K562 (cell line): ENCODE data around the gene PQBP1. TPM values are rescaled to one million over a fixed set of nuclear protein-coding genes. Genes with fewer than 3 reads are reported as not detected.

Experiments
- ATAC-seq: fragments of 200-7000 bp; cut with Tn5 transposase; 3 replicates; pipeline ENCODE4 v1.9.1; 2020; ENCODE audit warnings: moderate library complexity
- BruUV-seq: library from RNA; stranded (reverse); fragments of 400-500 nt; replicated peaks from 2 replicates; lab custom pipeline; 2021; lab: Mats Ljungman, UMichigan
- CTCF ChIA-PET: fragments of 300-600 bp; formaldehyde crosslinking; extraction: SDS; loops from one replicate; lab custom pipeline; 2021; ENCODE audit warnings: low intra/inter-chr PET ratio; lab: Yijun Ruan, JAX
- POLR2A ChIA-PET: fragments of 300-600, 350-650 bp; sonication (Branson Sonifier 250); formaldehyde crosslinking; extraction: SDS; loops from one replicate; lab custom pipeline; 2021; ENCODE audit warnings: antibody characterized with exemption, inconsistent platforms; lab: Yijun Ruan, JAX
- DNase-seq, 4 experiments: peaks; one replicate each; pipeline versions ENCODE4 v3.0.0 to v3.0.0-alpha.2; 2011 to 2018; ENCODE audit warnings: low spot score in 3 of 4, mixed read lengths in 3 of 4; ENCODE audit errors: extremely low read depth in 1 of 4
- FAIRE-seq: peaks from 2 replicates; lab custom pipeline; 2011; peaks lifted over from hg19 to GRCh38; lab: Jason Lieb, UNC
- H2AFZ ChIP-seq: 2 replicates; pipeline ENCODE4 v1.6.0; 2011; ENCODE audit warnings: low read depth, low read length, control low read depth, inconsistent platforms
- H3K27ac ChIP-seq: fragments of 200-600 bp; 3 replicates; pipeline ENCODE4 v1.8.0; 2011; ENCODE audit warnings: low read depth, mild to moderate bottlenecking, control low read depth, inconsistent platforms, low read length, moderate library complexity, mixed read lengths; ENCODE audit errors: extremely low read depth
- H3K27me3 ChIP-seq, 2 experiments: fragments of 300-600 bp in 1 of 2; 2 replicates in 1 of 2; 3 replicates in 1 of 2; pipeline versions ENCODE4 v1.6.0 to v1.8.0; 2011; ENCODE audit warnings: inconsistent platforms in 2 of 2, low read length in 2 of 2, mild to moderate bottlenecking in 1 of 2, mixed read lengths in 1 of 2, moderate library complexity in 1 of 2; ENCODE audit not compliant: control insufficient read depth in 2 of 2, insufficient read depth in 2 of 2
- H3K36me3 ChIP-seq: fragments of 300-600 bp; 3 replicates; pipeline ENCODE4 v1.8.0; 2011; ENCODE audit warnings: mild to moderate bottlenecking, low read length, inconsistent platforms; ENCODE audit not compliant: control insufficient read depth, insufficient read depth
- H3K4me1 ChIP-seq, 2 experiments: fragments of 200-600 bp in 1 of 2; replicated peaks in 1 of 2; 2 replicates in 1 of 2; 3 replicates in 1 of 2; pipeline versions ENCODE4 v1.5.1 to v1.8.0; 2011; ENCODE audit warnings: inconsistent platforms in 2 of 2, low read length in 2 of 2, mild to moderate bottlenecking in 1 of 2, mixed read lengths in 1 of 2, moderate library complexity in 1 of 2; ENCODE audit not compliant: control insufficient read depth in 2 of 2, insufficient read depth in 2 of 2
- H3K4me2 ChIP-seq: 2 replicates; pipeline ENCODE4 v1.6.1; 2011; ENCODE audit warnings: low read length, control low read depth, inconsistent platforms, mixed read lengths; ENCODE audit not compliant: insufficient read depth
- H3K4me3 ChIP-seq: fragments of 200-600 bp; sonication (generic), shearing (Covaris generic); 2 replicates; pipeline ENCODE4 v1.5.1; 2016; ENCODE audit warnings: control low read depth, inconsistent platforms
- H3K79me2 ChIP-seq: fragments of 200-600 bp; 3 replicates; pipeline ENCODE4 v1.8.0; 2011; ENCODE audit warnings: low read length, inconsistent platforms; ENCODE audit not compliant: control insufficient read depth, insufficient read depth
- H3K9ac ChIP-seq, 2 experiments: 2 replicates each; pipeline versions ENCODE4 v1.6.0 to v1.6.1; 2011; ENCODE audit warnings: low read depth in 2 of 2, low read length in 2 of 2, control low read depth in 1 of 2, inconsistent platforms in 1 of 2, mild to moderate bottlenecking in 1 of 2, mixed read lengths in 1 of 2; ENCODE audit not compliant: insufficient read depth in 1 of 2
- H3K9me1 ChIP-seq: one replicate; pipeline ENCODE4 v1.6.0; 2011; ENCODE audit warnings: inconsistent platforms, mild to moderate bottlenecking, low read length, moderate library complexity; ENCODE audit not compliant: control insufficient read depth, insufficient read depth
- H3K9me3 ChIP-seq: replicated peaks from 2 replicates; pipeline ENCODE4 v1.5.1; 2011; ENCODE audit warnings: low read depth, low read length, inconsistent platforms; ENCODE audit not compliant: control insufficient read depth, insufficient read depth
- H4K20me1 ChIP-seq: replicated peaks from 2 replicates; pipeline ENCODE4 v1.6.1; 2011; ENCODE audit warnings: low read length, inconsistent platforms, mixed read lengths; ENCODE audit not compliant: control insufficient read depth, insufficient read depth
- IFI16 ChIP-seq: fragments of 250-450 bp; sonication (Bioruptor Pico); IDR thresholded peaks from 2 replicates; pipeline ENCODE4 v2.1.2; 2022; ENCODE audit warnings: mild to moderate bottlenecking, inconsistent platforms
- MTF1 ChIP-seq: fragments of 250-450 bp; sonication (Bioruptor Pico); IDR thresholded peaks from 2 replicates; pipeline ENCODE4 v1.9.0; 2021; ENCODE audit warnings: moderate library complexity, mild to moderate bottlenecking, inconsistent platforms, borderline replicate concordance
- RFX7 ChIP-seq: fragments of 250-450 bp; sonication (Bioruptor Pico); IDR thresholded peaks from 2 replicates; pipeline ENCODE4 v1.5.1; 2021; ENCODE audit warnings: mild to moderate bottlenecking
- SETDB1 ChIP-seq: IDR thresholded peaks from one replicate; pipeline ENCODE4 v1.6.1; 2012; ENCODE audit warnings: low read length, control low read depth, inconsistent platforms
- SNIP1 ChIP-seq: fragments of 450-650 bp; IDR thresholded peaks from 2 replicates; pipeline ENCODE4 v1.7.1; 2017; ENCODE audit warnings: low read depth, mild to moderate bottlenecking
- TAL1 ChIP-seq: fragments of 450-650 bp; IDR thresholded peaks from 2 replicates; pipeline ENCODE4 v1.6.1; 2016; ENCODE audit warnings: mild to moderate bottlenecking
- ZBTB2 ChIP-seq: fragments of 450-650 bp; IDR thresholded peaks from 2 replicates; pipeline ENCODE4 v1.6.1; 2016; ENCODE audit warnings: antibody characterized with exemption
- ZNF436 ChIP-seq: fragments of 250-450, 450-650 bp; sonication (Bioruptor Pico); formaldehyde crosslinking; IDR thresholded peaks from 2 replicates; pipeline ENCODE4 v1.7.0; 2020; ENCODE audit warnings: mild to moderate bottlenecking
- ZNF668 ChIP-seq: fragments of 250-450 bp; sonication (Bioruptor Pico); IDR thresholded peaks from 2 replicates; pipeline ENCODE4 v1.8.0; 2022; ENCODE audit warnings: mild to moderate bottlenecking, inconsistent platforms
- WGBS: fragments of 100-300 bp; shearing (Covaris generic); methylation state at CpG from one replicate; pipeline ENCODE4 v1.1.6; 2016; ENCODE audit warnings: low coverage, mixed read lengths; ENCODE audit not compliant: insufficient coverage; ENCODE audit errors: missing lambda C conversion rate; 5-methylcytosine and 5-hydroxymethylcytosine counted together
- in situ Hi-C: fragments of 300-500 bp; cut with MboI; formaldehyde crosslinking; loops from 4 replicates; pipeline ENCODE4 v1.15.0; 2018; ENCODE audit warnings: inconsistent platforms, mixed read lengths
- intact Hi-C: fragments of 100-400 bp; cut with micrococcal nuclease; formaldehyde crosslinking; loops from 2 replicates; pipeline ENCODE4 v1.14.2; 2022
- polyA plus RNA-seq, 8 experiments: library from polyadenylated mRNA; depleted of rRNA in 4 of 8; stranded (reverse) in 5 of 8; unstranded in 3 of 8; fragments of >200 nt; fragmentation: Nextera tagmentation in 2 of 8; fragmentation: Illumina TruSeq in 1 of 8; extraction: Ambion mirVana in 2 of 8; extraction: Trizol in 1 of 8; gene quantifications; 2 replicates each; pipeline versions ENCODE4 v1.2.1 to v1.2.3, GENCODE V29; 2011 to 2014; ENCODE audit warnings: inconsistent platforms in 1 of 8, missing spikeins in 1 of 8
- total RNA-seq, 7 experiments: library from RNA; depleted of rRNA in 6 of 7; stranded (reverse); fragments of >200 nt in 6 of 7; fragmentation: Illumina TruSeq in 2 of 7; extraction: Trizol in 2 of 7; gene quantifications; 2 replicates each; pipeline versions ENCODE4 v1.2.1 to v1.2.3, GENCODE V29; 2011 to 2021; ENCODE audit warnings: low replicate concordance in 1 of 7
- TF ChIP-seq, protein P1 (sequence below): fragments of 250-450 bp; sonication (Bioruptor Pico); IDR thresholded peaks from 2 replicates; pipeline ENCODE4 v1.5.0; 2021; ENCODE audit warnings: mild to moderate bottlenecking, borderline replicate concordance
- TF ChIP-seq, protein P2 (sequence below): fragments of 450-650 bp; IDR thresholded peaks from 2 replicates; pipeline ENCODE4 v1.6.1; 2018; ENCODE audit warnings: mild to moderate bottlenecking, low read depth; ENCODE audit not compliant: partially characterized antibody

PQBP1 gene
- total and polyA plus RNA-seq, 9 of the 15 experiments (the other 6 are each of a cell fraction or from before 2014, with no cell fraction given) = 41.3 to 262 (median 112) TPM

DNA sequence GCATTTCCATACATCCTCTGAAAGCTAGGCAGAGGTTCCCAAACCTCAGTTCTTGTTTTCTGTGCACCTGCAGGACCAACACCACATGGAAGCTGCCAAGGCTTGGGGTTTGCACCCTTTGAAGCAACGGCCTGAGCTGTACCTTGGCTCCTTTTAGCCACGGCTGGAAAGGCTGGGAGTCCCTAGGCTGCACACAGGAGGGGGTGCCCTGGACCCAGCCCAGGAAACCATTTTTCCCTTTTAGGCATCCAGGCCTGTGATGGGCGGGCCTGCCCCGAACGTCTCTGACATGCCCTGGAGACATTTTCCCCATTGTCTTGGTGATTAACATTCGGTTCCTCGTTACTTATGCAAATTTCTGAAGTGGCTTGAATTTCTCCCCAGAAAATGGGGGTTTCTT is 44.9 kb upstream of the PQBP1 start:
- Histone ChIP-seq H3K4me3 (no peak overlapping the region), H3K9me1 (no peaks in the 10 kb centered on the region), H3K27ac (no peak overlapping the region), H3K4me2 (no peak overlapping the region), H3K9ac (no peak overlapping the region), H3K27me3 (no peaks in the 10 kb centered on the region), H3K36me3 (no peaks in the 10 kb centered on the region), H3K9me3 (peaks cover 6% of the 10 kb centered on the region; the same call in 1 of the 2 replicates), H3K4me1 (no peaks in the 10 kb centered on the region; a peak in 1 of 5 replicates), H2AFZ (no peak overlapping the region), H3K79me2 (no peaks in the 10 kb centered on the region), H4K20me1 (no peaks in the 10 kb centered on the region)
- WGBS = 54% methylated on average over 3 of the region's 7 CpGs
- CTCF ChIA-PET = no interaction called here
- no peak for ATAC-seq
- no peak for FAIRE-seq
- no peak for DNase-seq
- POLR2A ChIA-PET = interaction anchor here (0.6 to 0.8 kb wide), 3 partner anchors 15 to 755 kb away, joined by 3 read pairs; no protein-coding TSS in a partner anchor
- in situ Hi-C loops (no loop called here), intact Hi-C loops (no loop called here)
- TF ChIP-seq MTF1 (CRISPR knock-in tag) (no peak), ZNF436 (CRISPR knock-in tag) (no peak), ZNF668 (CRISPR knock-in tag) (no peak), ZBTB2 (no peak), SETDB1 (no peak), RFX7 (CRISPR knock-in tag) (no peak), TAL1 (no peak), SNIP1 (no peak), IFI16 (no peak)
- TF ChIP-seq, protein P1, sequence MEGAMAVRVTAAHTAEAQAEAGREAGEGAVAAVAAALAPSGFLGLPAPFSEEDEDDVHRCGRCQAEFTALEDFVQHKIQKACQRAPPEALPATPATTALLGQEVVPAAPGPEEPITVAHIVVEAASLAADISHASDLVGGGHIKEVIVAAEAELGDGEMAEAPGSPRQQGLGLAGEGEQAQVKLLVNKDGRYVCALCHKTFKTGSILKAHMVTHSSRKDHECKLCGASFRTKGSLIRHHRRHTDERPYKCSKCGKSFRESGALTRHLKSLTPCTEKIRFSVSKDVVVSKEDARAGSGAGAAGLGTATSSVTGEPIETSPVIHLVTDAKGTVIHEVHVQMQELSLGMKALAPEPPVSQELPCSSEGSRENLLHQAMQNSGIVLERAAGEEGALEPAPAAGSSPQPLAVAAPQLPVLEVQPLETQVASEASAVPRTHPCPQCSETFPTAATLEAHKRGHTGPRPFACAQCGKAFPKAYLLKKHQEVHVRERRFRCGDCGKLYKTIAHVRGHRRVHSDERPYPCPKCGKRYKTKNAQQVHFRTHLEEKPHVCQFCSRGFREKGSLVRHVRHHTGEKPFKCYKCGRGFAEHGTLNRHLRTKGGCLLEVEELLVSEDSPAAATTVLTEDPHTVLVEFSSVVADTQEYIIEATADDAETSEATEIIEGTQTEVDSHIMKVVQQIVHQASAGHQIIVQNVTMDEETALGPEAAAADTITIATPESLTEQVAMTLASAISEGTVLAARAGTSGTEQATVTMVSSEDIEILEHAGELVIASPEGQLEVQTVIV = no peak
- TF ChIP-seq, protein P2, sequence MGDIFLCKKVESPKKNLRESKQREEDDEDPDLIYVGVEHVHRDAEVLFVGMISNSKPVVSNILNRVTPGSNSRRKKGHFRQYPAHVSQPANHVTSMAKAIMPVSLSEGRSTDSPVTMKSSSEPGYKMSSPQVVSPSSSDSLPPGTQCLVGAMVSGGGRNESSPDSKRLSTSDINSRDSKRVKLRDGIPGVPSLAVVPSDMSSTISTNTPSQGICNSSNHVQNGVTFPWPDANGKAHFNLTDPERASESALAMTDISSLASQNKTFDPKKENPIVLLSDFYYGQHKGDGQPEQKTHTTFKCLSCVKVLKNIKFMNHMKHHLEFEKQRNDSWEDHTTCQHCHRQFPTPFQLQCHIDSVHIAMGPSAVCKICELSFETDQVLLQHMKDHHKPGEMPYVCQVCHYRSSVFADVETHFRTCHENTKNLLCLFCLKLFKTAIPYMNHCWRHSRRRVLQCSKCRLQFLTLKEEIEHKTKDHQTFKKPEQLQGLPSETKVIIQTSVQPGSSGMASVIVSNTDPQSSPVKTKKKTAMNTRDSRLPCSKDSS = no peak
- BruUV-seq = no TSS peak
